GM19463 (cell line): Measurements from ENCODE around the gene TMEM235.

ENCODE experiments used
- ATAC-seq: cut with Tn5 transposase; IDR thresholded peaks from one replicate; pipeline ENCODE4 v1.9.1; 2021; ENCODE audit warnings: mild to moderate bottlenecking, moderate library complexity; ENCODE audit not compliant: unreplicated experiment

TMEM235 gene

DNA sequence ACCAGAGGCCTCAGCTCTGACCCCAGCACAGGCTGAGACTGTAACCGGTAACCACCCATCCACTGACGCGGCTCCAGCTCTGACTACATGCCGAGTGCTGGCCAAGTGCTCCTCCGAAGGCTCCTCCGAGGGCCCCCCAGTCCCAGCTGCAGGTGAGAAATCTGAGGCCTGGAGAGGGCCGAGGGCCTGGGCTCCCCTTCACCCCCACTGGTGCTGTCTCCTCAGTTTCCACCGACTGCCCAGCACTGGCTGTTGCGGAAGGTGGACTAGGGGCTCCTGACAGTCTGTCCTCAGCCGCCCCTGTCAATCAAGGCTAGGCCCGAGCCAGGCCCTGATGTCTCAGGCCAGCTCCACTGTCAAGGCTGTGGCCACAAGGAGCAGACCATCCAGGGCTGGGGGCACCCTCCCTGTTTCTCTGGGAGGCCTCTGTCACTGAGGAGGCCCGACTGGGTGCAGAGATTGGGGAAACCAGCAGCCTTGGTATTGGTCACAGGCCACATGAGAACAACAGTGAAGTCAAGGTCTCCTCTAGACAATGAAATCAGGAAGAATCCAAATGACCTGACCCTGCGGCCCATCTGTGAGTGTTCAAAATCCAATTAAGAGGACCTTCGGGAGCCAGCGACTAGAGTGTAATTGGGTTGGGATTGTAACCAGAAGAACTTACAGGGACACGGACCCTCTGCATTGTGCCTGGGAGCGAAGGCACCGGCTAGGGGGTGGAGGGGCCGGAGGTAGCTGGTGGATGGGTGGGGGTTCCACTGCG is 5.1 kb downstream of the TMEM235 start:
- no peak for ATAC-seq

DNA sequence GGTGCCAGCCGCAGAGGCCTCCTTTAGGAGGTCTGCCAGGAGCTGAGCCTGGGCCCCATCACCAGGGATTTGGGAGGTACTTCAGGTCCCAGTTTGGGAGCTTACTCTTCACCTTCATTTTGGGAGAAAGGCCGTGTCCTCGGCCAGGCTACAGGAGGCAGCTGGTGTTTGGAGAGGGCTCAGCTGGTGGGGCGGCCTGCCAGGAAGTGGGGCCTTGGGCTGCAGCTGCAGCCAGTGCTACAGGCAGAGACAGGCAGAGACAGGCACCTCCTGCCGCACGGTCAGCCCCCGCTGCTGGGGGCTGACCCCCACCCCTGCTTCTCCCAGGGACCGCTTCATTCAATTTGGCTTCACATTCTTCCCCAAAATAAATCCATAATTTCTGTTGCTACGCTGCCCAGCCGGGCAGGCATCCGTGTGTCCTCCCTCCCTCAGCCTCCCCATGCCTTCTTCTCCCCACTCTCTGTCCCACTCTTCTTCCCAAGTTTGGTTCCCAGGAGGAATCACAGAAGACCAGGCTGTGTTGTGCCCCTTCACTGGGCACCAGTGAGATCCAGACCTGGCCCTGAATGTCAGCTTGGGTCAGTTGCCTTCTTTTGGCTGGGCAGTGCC is 6.1 kb downstream of the TMEM235 start:
- ATAC-seq, result no peak

GRCh38 chr17:78238823-78239488 is 7.5 kb downstream of the TMEM235 start:
- no peak for ATAC-seq

DNA sequence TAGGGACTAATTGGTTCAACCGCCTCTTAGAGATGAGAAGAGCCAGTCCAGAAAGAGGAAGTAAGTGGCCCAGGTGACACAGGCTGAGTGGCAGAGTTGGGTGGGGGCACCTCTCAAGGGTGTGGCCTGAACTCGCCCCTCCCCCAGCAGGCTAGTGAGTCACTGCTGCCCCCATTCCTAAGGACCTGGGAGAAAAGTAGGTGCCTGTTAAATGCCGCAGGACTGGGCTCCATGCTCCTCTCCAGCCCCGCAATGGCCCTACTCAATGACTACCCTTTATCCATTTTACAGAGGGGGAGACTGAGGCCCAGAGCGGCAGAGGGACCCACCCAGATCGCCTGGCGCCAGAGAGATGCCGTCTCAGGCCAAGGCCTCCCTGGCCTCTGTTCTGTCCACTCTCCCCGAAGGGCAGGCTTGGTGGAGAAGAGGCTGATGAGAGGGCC is 8.1 kb downstream of the TMEM235 start:
- ATAC-seq, result no peak

- no peak for ATAC-seq
Measured at GRCh38 chr17:78240012-78240655, 8.7 kb downstream of the TMEM235 start.

GRCh38 chr17:78240839-78241238 is 9.4 kb downstream of the TMEM235 start:
- ATAC-seq, result no peak

DNA sequence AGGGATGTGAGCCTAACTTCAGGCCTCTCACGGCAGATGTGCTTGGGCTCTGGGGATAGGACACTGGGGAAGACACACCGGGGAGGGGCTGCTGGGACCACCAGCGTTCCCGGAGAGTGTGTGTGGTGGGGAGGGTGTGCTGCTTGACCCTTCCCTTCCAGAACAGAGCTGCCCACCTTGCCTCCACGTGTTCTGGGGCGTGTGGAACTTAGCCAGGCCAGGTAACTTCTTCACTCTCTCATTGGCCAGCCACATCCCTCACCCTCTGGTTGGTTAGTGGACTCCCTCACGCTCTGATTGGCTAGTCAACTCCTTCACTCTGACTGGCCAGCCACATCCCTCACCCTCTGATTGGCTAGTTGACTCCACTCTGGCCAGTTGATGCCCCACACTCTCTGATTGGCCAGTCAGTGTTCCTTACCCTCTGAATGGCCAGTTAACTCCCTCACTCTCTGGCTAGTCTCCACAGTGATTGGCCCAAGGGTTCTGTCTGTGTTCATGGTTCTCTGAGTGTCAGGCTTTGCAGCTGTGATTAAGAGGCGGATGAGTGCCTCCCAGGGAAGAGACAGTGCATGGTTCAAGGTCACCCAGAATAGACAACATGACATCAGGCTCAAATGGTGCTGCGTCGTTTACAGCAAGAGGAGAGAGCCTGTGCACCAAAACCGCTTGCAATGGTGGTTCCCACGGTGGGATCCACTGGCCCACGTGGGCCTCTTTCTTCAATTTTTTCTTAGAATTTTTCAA is 10.0 kb downstream of the TMEM235 start:
- no peak for ATAC-seq

GRCh38 chr17:78242024-78242742 is 10.8 kb downstream of the TMEM235 start:
- ATAC-seq, result no peak

DNA sequence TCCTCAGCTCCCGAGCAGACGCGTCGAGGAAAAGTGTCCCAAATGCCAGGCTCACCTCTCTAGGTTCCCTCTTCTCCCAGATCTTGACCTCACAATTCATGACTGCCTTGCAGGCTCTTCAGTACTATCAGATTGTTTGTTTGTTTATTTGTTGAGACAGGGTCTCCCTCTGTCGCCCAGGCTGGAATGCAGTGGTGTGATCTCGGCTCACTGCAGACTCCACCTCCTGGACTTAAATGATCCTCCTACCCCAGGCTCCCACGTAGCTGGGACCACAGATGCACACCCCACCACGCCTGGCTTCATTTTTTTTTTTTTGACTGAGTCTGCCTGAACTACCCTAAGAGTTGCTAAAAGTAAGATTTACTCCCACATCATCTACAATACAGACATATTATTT is 15.9 kb downstream of the TMEM235 start:
- no peak for ATAC-seq

- no peak for ATAC-seq
Measured at GRCh38 chr17:78248051-78248914, 16.9 kb downstream of the TMEM235 start.

- no peak for ATAC-seq
Measured at GRCh38 chr17:78249074-78249817, 17.8 kb downstream of the TMEM235 start.

DNA sequence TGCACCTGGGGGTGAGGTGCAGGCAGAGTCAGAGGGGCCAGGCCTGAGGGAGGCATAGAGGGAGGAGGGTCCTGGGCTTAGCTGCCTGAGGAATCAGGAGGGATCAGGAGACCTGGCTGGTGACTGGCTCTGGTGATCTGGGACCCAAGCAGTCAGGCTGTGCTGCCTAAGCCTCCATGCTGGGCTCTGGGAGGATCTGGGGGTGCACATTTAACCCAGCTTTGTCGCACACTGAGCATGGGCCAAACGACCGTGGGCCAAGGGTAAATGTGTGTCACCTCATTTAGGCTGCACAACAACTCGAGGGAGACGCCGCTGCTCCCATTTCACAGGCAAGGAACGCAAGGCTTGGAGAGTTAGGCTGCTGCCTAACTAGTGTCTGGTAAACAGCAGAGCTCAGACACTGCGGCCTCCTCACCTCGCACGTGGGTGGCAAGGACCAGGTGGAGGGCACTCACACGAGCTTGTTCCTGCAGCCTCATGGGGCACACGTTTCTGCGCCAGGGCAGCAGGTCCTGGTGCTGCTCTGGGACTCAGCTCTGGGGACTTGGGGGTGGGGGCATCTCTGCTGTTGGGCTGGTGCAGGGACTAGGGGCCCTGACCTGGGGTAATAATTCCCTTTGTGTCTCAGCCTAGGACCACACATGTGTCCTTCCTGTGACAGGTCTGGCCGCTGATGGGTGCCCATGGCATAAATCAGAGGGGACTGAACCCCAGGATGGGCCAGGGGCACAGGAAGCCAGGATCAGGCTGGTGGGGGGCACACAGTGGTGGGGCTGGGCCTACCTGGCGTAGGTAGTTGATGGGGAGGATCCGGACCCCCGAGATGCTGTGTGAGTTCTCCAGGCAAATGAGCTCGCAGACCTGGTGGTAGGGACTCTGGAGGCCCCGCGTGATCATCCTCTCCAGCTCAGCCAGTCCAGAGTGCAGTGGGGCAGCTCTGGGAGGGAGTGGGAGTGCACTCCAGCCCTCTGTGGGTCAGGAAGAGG is 18.7 kb downstream of the TMEM235 start:
- no peak for ATAC-seq

GRCh38 chr17:78250891-78251772 is 19.7 kb downstream of the TMEM235 start:
- peak; percentile 69 for ATAC-seq

DNA sequence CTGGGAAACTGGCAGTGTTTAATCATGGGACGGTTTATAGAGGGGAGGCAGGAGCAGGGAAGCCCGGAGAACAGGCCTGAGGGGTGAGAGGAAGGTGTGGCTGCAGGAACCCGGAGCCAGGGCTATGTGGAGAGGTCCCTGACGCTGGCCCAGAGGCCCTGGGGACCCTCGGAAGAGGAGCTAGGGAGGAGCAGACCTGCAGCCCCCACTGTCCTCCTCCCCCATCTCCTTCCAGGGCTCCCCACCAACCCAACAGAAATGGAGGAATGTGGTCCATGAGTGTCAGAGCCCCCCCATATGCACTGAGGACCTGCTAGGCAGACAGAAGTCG is 20.3 kb downstream of the TMEM235 start:
- no peak for ATAC-seq

GRCh38 chr17:78252111-78252634 is 20.7 kb downstream of the TMEM235 start:
- ATAC-seq, result no peak
